Measurements from ENCODE around the gene CD40.
A peak's percentile ranks its signal among the peaks of the same experiment; 100 is the strongest.

CD40 gene

GRCh38 chr20:46123482-46124245 lies 5.5 kb downstream of the CD40 start:
- DNase-seq = no peak

GRCh38 chr20:46126440-46127056 lies 8.4 kb downstream of the CD40 start:
- no peak for DNase-seq

DNA sequence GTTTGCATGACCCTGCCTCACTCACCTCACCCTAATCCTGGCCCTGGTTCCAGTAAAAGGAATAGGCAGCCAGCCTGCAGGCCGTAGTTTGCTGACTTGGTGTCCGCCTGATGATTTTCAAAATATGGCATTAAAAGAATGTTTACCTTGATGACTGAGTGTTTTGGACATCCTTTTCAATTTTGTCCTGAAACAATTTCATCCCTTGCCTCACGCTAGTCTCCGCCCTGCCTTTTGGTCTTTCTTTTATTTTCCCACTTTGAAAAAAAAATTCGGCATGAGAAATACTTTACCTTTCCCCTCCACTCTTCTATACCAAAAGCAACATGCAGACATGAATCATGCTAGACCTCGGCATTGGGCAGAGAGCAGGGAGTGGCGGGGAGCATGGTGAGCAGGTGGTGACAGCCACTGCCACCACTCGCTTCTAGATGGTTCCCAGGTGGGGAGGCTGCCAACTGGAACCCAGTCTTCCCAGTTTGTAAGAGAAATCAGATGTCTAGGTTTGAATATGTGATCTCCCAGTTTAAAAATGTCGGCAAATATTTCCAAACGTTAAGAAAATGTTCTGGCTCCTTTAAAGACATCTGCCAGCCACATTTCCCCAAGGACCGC lies 9.4 kb downstream of the CD40 start:
- no peak for DNase-seq

GRCh38 chr20:46128310-46129151 lies 10.4 kb downstream of the CD40 start:
- DNase-seq = peak; percentile 8

GRCh38 chr20:46129955-46130481 lies 11.9 kb downstream of the CD40 start:
- no peak for DNase-seq

- DNase-seq = no peak
These were observed 12.4 kb downstream of the CD40 start for GRCh38 chr20:46130534-46130933.

GRCh38 chr20:46131396-46131795 lies 13.3 kb downstream of the CD40 start:
- no peak for DNase-seq

DNA sequence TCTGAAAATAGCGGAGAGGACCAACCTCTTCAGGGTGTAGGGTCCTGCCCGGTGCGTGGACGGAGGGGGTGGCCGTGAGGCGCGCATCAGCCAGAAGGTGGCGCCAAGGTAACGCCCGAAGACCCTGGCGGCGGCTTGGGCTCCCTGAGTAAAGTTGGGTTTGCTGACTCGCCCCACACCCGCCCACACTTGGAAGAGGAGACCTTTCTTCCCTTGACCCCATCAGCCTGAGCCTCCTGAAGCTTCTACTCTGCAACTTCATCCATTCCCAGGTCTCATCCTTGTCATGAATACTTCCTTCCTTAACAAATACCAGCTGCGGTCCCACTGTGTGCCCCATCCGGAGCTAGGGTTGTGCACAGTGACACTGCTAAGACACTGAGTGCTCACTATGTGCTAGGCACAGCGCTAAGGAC lies 14.6 kb downstream of the CD40 start:
- peak; percentile 46 for DNase-seq

DNA sequence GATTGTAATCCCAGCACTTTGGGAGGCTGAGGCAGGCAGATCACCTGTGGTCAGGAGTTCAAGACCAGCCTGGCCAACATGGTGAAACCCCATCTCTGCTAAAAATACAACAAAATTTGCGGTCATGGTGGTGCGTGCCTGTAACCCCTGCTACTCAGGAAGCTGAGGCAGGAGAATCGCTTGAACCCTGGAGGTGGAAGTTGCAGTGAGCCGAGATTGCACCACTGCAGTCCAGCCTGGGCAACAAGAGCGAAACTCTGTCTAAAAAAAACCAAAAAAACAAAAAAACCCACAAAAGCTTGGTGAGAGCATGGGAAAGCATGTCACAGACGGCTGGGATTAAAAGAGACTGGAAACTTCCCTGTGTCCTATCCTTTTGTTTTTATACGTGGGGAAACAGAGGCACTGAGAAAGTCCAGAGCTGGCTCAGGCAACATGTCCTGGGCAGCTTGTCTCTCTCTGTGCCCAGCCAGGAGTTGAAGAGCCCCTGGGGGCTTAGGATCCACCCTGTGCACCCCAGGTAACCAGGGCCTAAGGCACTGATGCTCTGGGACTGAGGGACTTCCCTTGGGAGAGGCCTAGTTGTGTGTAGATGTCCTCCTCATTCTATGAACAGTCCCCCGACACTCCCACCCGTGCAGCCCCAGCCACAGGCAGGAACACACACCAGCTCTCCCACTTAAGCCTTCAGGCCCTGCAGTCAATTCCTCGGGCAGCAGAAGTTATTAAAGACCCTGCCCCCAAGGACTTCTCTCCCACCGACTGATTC lies 16.0 kb downstream of the CD40 start:
- no peak for DNase-seq

- DNase-seq = no peak
These were observed 16.6 kb downstream of the CD40 start for GRCh38 chr20:46134716-46135115.

- no peak for DNase-seq
These were observed 17.9 kb downstream of the CD40 start for GRCh38 chr20:46135856-46136633.

DNA sequence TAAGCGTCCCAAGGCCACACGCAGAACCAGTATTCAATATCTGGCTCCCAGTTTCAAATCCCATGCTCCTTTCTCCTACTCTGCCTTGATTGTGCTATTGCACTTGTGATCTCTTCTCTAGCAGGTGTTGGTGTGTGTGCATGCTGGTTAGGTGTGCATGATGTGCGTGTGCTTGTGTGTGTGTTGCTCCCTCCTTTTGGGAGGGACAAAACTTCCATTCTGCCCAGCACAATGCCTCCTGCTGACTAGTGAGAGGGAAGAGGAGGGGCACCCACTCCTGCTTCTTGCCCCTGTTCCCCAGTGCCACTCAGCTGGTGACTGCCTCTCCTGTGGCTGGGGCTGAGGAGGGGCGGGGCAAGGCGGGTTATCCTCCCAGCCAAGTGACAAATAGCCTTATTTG lies 19.7 kb downstream of the CD40 start:
- no peak for DNase-seq

- no peak for DNase-seq
These were observed 21.3 kb downstream of the CD40 start for GRCh38 chr20:46139266-46139889.

- no peak for DNase-seq
These were observed 21.9 kb downstream of the CD40 start for GRCh38 chr20:46139908-46140482.

DNA sequence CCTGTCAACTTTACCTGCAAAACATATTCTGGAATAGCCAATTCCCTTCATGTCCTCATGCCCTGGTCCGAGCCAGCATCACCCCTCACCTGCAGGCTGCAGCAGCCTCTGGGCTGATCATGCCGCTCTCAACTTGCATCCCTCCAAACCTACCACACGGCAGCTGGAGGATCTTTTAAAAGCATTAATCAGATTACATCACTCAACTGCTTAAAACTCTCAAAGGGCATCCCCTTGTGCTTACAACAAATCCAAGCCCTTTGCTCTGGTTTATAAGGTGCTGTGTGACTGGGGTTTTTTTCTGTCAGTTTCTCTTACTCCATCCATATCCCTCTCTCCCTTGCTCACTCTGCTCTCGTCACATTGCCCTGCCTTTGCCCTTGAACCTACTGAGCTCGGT lies 24.0 kb downstream of the CD40 start:
- DNase-seq = no peak

- DNase-seq = no peak
These were observed 26.4 kb downstream of the CD40 start for GRCh38 chr20:46144432-46145025.

GRCh38 chr20:46145713-46146112 lies 27.6 kb downstream of the CD40 start:
- DNase-seq = no peak

DNA sequence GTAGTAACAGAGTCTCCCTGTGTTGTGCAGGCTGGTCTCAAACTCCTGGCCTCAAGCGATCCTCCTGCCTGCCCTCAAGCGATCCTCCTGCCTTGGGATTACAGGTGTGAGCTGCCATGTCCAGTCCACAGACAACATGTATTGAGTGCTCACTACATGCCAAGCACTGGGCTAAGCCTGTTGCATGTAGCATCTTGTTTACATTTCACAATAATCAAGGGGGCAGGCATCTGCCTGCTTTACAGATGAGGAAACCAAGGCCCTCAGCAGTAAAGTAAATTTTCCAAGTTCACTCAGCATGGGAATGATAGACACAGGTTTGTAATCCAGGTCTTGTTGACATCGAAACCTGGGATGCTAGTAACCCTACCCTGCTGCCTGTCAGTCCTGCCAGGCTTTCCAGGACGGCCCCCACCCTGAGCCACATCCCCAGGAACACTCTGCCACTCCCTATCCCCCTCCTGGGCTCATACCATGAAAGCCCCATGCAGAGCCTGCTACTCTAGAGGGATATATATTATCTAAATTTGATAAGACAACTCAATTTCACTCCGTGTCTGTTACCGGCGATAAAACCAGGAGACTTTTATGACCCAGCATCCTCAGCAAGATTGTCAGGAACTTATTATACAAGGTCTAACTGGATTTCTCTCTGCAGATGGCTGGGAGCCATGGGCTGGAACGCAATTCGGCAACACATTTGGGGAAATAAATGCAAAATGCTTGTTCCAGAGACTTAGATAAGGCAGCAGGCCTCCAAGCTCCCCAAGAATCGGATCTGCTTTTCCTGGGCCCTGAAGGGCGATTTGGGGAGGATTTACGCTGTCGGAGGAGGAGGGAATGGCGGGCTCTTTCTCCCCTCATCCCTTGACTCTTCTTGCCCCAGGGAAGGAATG lies 30.4 kb downstream of the CD40 start:
- DNase-seq = no peak

DNA sequence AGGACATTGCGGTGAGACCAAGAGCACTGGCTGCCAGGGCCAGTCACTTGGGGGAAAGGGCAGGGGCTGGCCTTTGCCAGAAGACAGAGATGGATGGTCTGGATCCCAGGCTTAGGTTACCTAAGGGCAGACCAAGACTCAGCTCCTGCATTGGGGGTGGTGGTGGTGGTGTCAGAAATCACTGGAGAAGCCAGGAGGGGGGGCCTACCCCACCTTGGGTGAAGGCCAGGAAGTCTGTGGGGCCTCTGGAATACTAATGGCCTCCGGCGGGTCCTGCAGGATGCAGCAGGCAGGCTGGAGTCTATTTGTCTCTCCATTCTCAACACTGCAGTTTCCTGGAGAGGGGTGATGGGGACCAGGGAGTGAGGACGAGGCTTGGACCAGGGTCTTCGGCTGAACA lies 32.8 kb downstream of the CD40 start:
- no peak for DNase-seq

Data from fibroblast of skin of back (primary cell).